PC-3 (cell line): ENCODE results near the gene SLC35F2.

ENCODE experiments used
- CTCF ChIP-seq: fragments of 300-600 bp; sonication (generic); conservative IDR thresholded peaks from 2 replicates; pipeline ENCODE4 v1.5.1; 2017; ENCODE audit warnings: antibody characterized with exemption, low read depth, mild to moderate bottlenecking, low read length
- EZH2 ChIP-seq: fragments of 300-600 bp; sonication (generic); IDR thresholded peaks from one replicate; pipeline ENCODE4 v1.6.1; 2017; ENCODE audit warnings: antibody characterized with exemption, mild to moderate bottlenecking, low read length; ENCODE audit not compliant: unreplicated experiment
- EZH2phosphoT487 ChIP-seq: fragments of 300-600 bp; sonication (generic); IDR thresholded peaks from 2 replicates; pipeline ENCODE4 v1.6.1; 2018; ENCODE audit warnings: mild to moderate bottlenecking, antibody characterized with exemption, low read length, borderline replicate concordance

- TF ChIP-seq CTCF (no peak), EZH2 (no peak), EZH2phosphoT487 (no peak)
Measured at GRCh38 chr11:107792049-107792443, 66.5 kb downstream of the SLC35F2 start.
